HG02970 (cell line): ENCODE measurements around the gene IPO13.

Source experiments
- ATAC-seq: cut with Tn5 transposase; IDR thresholded peaks from one replicate; pipeline ENCODE4 v1.9.1; 2021; ENCODE audit warnings: mild to moderate bottlenecking, moderate library complexity, moderate number of reproducible peaks; ENCODE audit not compliant: unreplicated experiment, low FRiP score

Gene IPO13

DNA sequence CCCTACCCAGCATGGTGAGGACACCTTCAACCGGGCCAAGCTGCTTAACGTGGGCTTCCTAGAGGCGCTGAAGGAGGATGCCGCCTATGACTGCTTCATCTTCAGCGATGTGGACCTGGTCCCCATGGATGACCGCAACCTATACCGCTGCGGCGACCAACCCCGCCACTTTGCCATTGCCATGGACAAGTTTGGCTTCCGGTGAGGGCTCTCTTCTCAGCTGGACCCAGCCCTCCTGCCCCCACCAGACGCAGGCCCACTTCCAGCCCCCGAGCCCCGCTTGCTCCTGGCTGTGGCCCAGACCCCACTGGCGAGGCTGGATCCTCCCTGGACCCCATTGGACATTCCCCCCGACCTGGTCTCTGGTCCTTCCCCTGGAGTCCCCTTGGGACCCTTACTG lies 38.1 kb downstream of the IPO13 start:
- no peak for ATAC-seq

DNA sequence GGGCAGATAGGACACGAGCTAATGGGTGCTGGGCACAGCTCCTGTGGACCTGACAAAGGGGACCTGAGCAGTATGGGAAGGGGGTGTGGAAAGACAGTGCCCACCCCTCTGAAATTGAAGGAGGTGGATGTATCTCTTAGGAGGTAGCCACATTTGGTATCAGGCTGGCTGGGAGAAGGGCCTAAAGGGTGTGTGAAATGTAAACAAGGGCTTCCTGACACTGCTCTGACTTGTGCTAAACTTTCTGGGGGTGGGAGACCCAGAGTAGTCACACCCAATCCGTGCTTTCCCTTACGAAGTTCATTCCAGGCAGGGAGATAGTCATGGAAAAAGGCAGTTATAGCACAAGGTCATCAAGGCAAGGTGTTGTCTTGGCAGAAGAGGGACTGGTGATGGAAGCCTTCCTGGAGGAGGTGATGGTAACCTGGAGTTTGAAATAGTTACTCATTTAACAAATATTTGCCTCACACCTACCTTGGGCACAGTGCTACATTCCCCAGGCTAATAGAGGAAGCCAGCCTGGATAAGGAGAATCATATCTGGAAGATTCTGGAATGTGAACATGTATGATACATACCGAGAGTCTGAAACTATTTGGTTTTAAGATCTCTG lies 39.3 kb downstream of the IPO13 start:
- no peak for ATAC-seq

DNA sequence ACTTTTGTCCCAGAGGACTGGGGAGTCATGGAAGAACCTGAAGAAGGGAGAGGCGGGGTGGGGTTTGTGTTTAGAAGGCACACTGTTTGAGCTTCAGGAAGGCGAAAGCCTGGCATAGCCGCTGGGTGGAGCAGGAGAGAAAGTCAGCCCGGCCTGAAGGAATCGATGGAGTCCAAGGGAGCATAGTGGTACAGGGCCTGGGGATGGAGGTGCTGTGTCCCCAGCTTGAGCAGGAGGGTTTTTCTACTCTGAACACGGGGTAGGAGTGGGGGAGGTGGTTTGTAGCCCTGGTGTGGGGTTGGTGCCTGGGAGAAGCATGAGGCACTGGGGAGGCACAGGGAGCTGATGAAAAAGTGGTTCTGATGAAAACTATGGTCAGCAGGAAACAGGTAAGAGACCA lies 40.0 kb downstream of the IPO13 start:
- no peak for ATAC-seq

DNA sequence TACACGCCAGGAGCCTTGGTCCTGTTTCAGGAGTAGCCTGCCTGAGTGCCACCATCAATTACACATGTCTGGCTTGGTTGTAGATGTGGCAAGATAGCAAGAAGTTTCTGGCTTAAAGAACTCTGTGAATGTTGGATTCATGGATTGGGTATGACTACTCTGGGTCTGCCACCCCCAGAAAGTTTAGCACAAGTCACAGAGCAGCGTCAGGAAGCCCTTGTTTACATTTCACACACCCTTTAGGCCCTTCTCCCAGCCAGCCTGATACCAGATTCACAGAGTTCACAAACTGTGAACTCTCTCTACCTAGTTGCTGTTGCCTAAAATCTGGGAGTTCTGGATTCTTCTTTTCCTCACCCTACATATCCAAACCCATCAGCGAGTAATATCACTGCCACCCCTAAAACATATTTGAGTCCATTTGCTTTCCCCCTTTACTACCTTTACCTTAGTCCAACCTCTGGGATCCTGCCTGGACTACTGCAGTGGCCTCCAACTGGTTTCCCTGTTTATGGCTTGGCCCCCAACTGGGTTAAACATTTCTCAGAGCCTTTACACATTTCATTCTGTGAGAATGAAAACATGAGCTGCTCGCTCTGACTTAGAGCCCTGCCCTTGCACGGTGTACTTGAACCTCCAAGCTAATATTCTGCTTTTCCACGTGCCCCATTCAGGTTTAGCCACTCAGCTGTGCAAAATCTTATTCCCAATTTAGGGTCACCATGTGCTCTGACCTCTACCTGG lies 40.6 kb downstream of the IPO13 start:
- no peak for ATAC-seq

DNA sequence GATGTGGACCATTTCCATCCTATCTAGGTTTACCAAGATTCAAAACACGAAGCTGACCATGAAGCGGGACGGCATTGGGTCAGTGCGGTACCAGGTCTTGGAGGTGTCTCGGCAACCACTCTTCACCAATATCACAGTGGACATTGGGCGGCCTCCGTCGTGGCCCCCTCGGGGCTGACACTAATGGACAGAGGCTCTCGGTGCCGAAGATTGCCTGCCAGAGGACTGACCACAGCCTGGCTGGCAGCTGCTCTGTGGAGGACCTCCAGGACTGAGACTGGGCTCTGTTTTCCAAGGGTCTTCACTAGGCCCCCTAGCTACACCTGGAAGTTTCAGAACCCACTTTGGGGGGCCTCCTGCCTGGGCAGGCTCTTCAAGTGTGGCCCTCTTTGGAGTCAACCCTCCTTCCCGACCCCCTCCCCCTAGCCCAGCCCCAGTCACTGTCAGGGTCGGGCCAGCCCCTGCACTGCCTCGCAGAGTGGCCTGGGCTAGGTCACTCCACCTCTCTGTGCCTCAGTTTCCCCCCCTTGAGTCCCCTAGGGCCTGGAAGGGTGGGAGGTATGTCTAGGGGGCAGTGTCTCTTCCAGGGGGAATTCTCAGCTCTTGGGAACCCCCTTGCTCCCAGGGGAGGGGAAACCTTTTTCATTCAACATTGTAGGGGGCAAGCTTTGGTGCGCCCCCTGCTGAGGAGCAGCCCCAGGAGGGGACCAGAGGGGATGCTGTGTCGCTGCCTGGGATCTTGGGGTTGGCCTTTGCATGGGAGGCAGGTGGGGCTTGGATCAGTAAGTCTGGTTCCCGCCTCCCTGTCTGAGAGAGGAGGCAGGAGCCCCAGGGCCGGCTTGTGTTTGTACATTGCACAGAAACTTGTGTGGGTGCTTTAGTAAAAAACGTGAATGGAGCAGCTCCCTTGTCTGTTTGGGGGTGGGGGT lies 43.8 kb downstream of the IPO13 start:
- no peak for ATAC-seq

DNA sequence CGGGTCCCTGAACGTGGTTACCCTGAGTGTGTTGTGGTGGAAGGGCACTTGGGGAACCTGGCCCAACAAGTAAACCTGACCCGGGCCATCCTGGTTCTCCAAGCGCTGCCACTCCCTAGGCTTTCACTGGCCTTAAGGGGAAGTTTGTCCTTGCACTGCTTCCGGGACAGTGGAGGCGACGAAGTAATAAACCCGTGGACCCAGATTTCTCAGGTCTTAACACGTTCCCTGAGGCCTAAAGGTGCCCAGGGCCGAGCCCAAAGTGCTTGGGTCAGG lies 44.4 kb downstream of the IPO13 start:
- ATAC-seq: no peak

DNA sequence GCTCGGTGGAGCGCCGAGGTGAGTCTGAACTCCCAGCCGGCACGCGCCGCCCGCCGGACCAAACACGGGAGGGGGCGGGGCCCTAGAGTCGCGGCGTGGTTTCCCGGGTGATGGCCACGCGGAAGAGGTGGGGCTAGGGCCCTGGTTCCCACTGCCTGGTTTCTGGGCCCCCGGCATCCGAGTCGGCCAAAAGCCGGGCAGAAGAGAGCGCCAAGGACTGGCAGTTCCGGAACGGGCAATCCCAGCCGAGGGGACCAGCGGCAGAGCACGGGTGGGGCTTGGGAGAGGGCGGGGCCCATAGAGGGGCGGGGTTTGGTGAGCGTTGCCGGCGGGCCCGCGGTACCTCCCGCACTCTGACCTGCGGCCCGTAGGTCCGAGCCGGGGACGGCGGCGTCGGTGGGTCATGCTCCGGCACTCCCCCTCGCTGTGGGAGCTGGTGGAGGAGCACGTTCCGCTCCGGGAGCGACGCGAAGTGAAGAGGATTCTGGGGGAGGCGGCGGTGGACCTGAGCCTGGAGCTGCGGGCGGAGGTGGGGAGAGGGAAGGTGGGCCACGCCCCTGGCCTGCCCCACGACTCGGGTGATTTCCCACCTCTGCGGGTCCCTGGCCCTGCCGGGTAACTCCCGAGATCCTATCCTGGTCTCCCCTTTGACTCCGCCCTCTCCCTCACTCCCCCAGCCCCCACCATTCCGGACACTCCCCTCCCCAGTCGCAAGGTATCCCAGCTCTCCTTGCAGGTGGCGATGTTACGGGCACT lies 44.9 kb downstream of the IPO13 start, which contains the start of gene CCDC24:
Gene CCDC24, plus strand, starts transcription at position 124 of the 756 bp plus-strand sequence. Its CDS starts 280 bp downstream, at position 404.
- ATAC-seq: peak; percentile 64

DNA sequence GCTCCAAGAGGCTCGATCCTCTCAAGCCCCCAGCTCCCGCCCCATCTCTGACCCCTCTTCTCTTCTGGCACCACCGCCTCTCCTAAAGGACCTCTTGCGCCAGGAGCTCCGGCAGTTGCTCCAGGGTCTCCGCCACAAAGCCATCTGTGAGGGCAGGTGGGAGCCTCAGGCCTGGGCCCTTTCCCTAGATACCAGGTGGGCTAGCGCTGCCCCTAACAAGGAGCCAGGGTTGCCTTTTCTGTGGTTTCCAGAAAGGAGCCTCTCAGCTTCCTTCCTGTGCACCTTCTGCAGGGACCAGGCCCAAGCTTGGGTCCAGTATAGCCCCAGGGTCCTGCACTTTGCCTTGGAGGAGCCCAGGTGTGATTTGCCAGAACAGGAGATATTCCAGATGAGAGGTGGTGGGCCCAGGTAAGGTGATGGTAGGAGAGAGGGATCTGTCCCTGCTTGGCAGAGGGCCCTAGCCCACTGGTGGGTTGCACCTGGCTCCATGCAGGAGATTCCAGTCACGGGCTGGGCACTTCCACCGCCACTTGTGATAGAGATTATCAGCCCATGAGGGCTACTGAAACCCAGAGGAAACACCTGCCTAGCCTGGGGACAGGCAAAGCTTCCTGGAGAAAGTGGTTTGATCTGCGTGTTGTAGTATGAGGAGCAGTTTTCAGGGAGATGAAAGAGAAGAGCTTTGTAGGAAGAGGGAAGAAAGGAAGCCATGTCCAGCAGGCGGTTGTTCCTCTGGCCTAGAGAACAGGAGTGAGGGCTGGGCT lies 45.7 kb downstream of the IPO13 start:
- ATAC-seq: no peak

DNA sequence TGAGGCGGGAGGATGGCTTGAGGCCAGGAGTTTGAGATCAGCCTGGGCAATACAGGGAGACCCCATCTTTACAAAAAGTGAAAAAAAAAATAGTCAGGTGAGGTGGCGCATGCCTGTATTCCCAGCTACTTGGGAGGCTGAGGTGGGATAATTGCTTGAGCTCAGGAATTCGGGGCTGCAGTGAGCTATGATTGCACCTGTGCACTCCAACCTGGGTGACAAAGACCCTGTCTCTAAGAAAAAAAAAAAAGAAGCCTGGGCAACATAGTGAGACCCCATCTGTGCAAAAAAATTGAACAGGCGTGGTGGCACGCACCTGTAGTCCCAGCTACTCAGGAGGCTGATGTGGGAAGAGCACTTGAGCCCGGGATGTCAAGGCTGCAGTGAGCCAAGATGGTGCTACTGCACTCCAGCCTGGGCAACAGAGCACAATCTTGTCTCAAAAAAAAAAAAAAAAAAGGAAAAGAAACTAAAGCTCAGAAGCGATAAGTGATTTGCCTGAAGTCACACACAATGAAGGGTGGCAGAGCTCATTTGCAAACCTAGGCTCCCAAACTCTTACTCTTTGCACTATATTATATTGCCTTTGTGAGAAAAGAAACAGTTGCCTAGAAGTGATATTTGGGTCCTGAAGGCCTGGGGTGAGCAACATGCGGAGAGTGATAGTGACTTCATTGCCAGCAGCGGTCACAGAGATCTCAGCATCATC lies 46.6 kb downstream of the IPO13 start:
- no peak for ATAC-seq

DNA sequence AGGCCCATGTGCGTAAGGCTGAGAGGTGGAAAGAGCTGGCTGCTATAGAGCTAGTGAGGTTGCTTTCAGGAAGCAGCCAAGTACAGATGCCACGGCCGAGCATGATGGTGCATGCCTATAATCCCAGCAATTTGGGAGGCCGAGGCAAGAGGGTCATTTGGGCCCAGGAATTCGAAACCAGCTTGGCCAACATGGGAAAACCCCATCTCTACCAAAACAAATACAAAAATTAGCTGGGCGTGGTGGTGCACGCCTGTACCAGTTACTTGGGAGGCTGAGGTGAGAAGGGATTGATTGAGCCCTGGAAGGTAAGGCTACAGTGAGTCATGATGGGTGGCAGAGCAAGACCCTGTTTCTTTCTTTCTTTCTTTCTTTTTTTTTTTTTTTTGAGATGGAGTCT lies 47.3 kb downstream of the IPO13 start:
- ATAC-seq: no peak

DNA sequence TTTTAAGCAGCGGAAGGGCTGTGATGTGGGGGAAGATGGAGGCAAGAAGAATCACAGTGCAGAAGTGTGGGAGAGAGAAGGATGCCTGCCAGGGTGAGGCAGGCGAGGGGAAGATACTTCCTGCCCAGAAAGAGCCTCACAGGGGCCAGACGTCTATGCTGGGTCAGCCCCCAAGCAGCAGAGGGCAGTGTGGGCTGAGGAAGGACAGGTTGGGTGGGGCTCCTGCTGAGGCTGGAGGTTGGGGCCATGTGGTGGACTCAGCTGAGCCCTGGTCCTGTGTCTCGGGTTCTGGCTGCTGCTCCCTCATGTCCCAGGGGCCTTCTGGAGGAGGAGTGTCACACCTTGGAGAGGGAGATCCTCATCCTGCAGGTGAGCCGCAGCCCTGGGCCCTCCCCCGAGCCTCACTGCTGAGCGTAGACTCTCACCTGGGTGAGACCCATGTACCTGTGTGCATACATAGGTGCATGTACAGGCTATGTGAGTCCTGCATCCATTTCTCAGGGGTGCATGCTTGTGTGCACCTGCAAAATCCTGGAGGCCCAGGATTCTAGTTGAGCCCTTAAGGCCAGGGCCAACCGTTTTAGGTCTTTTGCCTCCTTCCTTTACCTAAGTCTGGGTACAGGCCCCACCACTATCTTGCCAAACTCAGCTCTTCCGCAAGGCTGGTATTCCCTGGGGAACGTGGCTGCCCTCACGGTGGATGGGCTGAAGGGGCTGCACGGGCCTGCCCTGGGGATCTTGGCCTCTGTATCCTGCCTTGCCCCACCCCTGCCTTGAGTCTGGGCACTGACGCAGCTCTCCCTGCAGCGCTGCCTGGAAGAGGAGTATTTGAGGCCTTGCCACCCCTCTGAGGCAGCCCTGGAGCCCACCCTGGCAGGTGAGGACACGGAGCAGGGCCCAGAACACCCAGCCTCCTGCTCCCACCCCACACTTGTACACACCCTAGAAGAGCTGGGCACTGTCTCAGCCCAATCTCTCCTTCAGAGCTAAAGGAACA lies 48.3 kb downstream of the IPO13 start:
- ATAC-seq: no peak

DNA sequence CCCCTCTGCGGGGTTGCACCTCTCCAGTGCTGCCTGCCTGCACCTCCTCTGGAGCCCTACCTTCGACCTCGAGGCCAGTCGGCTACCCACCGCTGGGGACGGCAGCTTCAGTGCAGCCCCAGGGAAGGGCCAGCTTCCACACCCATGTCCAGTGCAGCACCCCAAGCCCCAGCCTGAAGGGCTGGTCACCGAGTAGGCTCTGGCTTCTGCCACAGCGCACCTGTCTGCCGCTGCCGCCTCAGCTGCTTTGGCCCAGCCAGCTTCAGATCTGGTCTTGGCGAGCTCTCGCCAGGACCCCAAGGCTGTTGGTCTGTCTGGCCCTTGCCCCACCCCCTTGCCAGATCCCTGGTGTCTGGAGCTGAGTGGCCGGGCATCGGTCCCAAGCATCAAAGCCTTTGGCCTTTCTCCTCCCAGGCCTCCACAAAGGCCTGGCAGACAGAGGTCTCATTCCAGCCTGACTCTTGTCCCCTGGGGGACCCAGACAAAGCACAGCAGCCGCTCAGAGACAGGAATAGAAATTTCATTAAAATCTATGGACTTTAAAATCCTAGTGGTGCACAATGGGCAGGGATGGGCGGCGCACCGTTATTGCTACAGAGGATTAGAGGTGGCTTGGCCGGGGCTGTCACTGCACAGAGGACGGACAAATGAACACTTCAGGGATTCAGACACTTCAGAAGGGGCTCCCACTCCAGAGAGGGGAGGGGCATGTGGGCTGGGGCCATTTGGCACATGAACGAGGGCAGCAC lies 49.4 kb downstream of the IPO13 start:
- no peak for ATAC-seq

DNA sequence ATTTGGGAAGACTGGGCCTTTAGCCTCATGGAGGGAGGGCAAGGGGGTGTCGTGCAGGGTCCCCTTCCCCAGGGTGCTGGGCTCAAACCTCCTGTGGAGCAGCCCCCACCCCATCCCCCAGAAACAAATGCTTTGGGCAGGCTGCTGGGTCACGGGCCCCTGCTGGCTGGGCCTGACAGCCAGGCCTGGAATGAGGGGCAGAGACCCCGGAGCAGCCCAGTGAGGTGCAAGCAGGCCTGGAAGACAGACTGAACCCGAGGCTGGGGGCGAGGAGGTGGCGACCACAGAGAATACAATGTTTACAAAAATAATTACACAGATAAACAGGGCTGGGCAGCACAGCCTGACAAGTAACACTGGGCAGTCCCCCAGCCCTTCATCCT lies 50.0 kb downstream of the IPO13 start:
- no peak for ATAC-seq

DNA sequence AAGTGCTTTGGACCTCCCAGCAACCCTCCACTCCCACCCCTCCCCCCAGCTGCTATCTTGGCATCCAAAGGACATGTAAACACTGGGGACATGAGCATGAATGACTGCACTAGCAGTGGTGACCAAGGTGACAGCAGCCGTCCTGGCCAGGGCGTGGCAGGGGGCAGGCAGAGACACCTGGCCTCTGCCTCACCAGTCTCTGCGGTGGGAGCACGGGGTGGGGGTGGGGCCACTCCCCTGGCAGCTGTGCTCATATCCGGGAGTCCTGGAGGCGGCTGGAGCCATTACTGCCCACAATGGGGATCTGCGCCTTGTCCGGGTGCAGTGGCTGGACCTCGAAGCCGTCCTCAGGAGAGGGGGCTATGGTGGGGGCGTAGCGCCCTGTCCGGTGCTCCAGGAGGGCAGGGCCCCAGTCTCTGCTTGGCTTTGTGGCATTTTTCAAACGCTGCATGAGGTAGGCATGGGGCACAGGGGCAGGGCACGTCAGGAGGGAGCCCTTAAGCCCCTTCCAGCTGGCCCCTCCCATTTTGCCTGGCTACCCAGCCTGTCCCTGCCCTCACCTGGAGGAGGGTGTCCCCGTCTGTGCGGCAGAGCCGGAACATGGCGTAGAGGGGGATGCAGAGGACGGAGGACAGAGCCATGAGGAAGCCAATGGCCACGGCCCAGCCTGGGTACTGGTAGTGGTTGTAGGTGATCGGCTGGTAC lies 50.7 kb downstream of the IPO13 start:
- no peak for ATAC-seq

DNA sequence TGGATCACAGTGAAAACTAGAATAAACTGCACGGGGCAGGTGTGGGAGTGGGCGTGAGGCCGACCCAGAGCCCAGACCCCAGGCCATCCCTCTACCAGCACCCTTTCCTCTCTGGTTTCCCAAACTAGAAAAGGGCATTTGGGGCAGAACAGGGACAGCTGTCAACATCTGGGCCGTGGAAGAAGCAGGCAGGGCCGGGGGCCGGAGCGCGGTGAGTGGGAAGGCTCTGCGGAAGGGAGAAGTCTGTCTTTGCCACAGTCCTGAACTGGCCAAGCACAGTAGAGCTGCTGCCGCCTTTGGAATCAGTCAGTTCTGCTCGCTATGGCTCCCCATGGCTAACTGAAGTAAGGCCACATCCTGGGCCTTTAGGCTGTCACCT lies 51.2 kb downstream of the IPO13 start:
- no peak for ATAC-seq

DNA sequence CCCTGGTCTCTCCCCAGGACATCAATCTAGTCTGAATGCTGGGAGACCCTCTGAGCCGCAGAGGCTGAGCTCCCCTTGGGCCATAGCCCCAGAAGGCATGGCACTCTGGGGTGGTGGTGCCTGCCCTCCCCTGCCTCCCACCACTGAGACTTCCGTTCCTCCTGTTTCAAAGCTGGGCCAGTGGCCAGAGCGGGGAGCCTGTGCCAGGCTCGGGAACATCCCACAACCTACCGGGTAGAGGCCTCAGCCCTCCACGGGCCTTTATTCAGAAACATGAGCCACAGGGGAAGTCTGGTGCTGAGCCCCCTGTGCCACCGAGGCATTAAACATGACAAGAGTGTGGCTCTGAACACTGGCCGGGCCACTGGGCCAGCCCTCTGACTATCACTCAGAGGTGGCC lies 52.7 kb downstream of the IPO13 start:
- ATAC-seq: no peak

DNA sequence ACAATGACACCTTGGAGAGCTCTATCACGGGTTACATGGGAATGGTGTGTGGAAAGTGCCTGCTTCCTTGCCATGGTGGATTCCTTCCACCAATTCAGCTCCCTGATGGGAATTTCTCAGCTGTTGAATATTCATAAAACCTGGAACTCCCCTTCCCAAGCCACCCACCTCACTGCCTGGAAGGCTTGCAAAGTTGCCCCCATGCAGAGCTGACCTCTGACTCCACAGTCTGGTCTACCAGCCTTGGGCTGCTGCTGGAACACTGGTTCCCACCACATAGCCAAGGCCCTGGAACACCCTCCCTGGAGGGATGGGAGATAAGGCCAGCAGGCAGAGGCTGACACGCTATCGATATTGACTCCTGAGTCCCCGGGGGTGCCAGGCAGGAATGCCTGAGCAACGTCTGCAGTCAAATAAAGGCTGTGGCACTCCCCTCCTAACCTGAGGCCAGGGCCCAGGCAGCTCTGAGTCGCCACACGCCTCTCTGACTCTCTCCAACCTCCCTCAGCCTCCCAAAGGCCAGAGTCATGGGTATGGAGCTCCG lies 53.4 kb downstream of the IPO13 start:
- ATAC-seq: no peak
